22Rv1 (cell line): ENCODE data around the gene MSI2.

ENCODE experiments used
- CTCF ChIP-seq: fragments of 450-650 bp; IDR thresholded peaks from 2 replicates; pipeline ENCODE4 v1.5.1; 2017; ENCODE audit warnings: mild to moderate bottlenecking
- ZFX ChIP-seq: fragments of 450-650 bp; IDR thresholded peaks from 2 replicates; pipeline ENCODE4 v1.6.1; 2017; ENCODE audit warnings: antibody characterized with exemption, borderline replicate concordance

- no peak for TF ChIP-seq CTCF
- TF ChIP-seq ZFX, result no peak
These were observed 419.4 kb downstream of the MSI2 start for GRCh38 chr17:57675427-57676387.
